Measurements from ENCODE around the gene UBQLN4.

Gene UBQLN4

DNA sequence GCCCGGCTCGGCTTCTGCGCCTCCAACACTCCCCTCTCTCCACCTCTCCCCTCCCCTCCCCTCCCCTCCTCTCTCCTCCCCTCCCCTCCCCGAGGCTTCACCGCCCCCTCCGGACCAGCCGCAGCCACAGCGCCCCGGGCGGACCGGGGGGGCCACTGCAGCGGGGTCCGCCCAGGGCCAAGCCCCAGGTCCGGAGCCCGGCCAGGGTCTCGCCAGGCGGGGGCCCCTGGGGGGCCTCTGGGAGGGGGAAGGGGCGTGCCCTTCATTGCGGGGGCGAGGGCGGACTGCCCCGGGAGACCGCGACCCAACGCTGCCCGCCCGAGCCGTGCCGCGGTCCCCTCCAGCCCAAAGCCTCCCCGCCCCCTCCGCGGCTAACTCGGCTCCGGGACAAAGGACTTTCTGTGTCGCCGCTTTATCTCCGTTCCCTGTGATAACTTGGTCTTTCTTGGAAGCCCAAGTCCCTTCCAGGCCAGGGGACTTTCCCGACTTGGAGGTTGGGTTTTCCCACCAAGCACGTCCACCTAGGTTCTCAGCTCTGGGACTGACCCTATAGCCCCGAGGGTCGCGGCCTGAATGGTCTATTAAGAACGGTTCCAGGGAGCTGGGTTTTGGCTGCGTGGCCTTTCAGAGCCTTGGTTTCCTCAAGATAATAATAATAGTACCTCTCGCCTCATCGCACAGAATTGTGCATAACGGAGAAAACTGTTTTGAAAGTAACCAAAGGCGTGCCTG, at the start of gene UBQLN4:
Gene UBQLN4, minus strand, starts transcription at position 31 of the 732 bp plus-strand sequence. CDS start 97 bp downstream, outside the sequence.
- peak; percentile 87 to 94 for DNase-seq

DNA sequence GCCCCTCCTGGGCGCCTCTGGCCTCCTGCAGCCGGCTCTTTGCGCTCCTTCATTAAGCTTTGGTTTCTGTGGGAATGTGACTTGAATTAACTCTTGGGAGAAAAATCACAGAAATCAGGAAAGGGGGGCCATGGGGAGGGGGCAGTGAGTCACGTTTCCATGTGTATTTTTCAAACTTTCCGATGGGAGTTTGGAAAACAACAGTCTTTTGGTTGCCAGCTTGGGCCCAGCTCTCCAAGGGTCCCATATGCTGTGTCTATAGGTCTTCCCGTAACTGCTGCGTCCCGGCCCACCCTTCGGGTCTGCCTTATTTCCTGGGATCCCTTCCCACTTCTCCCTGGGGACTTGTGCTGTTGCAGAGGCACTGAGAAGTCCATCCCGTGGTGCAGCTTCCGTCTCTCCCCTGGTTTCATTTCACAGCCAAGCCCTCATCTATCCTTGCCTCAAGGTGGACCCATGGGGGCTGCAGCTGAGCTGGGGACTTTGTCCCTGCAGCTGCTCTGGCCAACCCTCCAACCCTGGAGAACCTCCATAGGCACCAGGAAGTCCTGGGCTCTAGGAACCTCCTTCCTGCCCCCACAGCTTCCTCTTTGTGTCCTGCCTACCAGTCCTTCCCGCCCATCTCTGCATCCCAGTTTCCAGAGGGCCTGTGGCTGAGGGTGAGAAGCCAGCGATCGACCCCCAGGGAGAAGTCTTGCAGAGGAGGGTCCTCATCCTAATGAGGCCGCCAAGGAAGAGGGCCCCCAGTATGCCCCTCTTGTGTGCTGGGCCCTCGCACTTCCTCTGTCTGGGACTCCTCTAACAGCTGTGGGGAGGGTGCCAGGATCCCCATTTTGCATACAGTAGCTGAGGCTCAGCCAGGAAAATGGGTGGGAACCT, 49.3 kb upstream of the UBQLN4 start:
- no peak for DNase-seq

DNA sequence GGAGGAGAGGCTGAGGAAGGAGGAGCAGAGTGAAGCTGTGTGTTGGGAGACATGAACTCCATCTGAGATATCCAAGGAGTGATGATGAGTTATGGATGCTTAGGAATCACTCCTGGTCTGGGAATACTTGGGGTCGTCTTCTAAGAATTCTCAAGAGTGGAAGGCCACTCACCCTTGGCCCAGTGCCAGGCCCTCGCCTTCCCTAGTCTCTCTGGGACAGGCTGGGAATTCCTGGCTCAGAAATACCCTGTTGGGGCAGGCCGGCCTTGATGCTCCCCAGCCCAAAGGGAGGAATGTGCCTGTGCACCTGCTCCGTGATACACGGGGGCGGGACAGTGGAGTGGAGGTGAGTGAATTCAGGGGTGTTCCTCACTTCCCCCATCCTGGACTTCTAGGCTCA, 48.3 kb upstream of the UBQLN4 start:
- no peak for DNase-seq

DNA sequence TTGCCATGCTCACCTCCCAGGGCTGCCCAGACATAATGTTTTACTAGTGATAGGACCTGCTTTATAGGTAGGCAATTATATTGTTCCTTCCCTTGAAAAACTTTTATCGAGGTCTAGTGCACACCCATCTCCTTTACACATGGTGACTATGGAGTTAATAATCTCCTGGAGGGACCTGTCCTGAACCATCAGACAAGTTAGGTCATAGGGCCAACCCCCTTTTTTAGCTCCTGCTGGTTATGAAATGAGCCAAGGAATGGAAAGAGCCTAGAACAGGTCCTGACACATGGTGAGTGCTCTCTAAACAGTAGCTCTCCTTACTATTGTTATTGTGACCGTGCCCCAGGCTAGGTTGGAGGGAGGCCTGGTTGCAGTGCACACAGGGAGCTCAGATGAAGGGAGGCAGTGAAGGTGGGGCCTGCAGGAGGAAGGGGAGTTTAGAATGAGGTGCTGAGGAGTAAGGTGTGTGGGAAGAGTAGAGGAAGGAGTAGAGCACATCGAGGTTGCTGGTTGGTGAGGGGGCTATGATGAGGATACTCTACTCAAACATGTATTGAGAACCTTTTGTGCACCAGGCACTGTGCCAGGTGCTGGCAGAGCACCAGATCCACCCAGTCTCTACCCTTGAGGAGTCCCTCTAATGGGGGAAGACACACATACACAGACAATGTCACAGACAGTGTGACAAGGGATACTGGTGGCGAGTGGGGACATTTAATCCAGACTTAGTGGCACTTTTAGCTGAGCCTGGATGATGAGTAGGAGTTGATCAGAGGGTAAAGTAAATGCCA, 46.8 kb upstream of the UBQLN4 start:
- peak in 1 of 2 experiments; percentile 48 for DNase-seq

DNA sequence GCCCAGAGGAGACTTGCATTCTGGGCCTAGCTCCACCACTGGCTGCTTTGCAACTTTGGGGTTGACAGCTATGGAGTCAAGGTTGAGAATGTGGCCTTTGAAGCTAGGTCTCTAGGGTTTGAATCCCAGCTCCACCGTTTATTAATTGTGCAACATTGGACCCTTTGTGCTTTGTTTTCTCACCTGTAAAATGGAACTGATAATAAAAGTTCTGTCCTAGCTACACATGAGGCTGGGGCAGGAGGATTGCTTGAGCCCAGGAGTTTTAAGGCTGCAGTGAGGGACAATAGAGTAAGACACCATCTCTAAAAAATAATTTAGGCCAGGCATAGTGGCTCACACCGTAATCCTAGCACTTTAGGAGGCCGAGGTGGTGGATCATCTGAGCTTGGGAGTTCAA, 45.7 kb upstream of the UBQLN4 start:
- DNase-seq = no peak

DNA sequence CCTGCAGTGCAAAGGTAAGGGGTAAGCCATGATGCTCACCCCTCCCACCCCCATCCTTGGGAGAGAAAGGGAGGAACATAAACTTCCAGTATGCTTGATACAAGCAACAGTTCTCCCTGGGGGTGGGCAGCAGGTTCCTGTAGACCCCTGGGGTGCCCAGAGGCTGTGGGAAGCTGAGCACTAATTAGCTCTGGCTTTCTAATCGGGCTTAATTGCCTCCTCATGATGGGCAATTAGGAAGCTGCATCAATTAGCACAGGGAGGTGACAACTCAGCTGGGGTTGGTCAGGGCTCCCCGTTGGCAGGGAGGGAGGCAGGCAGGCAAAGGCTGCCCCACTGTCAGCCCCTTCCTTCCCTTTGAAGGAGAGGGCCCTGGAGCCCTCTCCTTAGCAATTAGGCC, 45.2 kb upstream of the UBQLN4 start:
- DNase-seq = no peak

DNA sequence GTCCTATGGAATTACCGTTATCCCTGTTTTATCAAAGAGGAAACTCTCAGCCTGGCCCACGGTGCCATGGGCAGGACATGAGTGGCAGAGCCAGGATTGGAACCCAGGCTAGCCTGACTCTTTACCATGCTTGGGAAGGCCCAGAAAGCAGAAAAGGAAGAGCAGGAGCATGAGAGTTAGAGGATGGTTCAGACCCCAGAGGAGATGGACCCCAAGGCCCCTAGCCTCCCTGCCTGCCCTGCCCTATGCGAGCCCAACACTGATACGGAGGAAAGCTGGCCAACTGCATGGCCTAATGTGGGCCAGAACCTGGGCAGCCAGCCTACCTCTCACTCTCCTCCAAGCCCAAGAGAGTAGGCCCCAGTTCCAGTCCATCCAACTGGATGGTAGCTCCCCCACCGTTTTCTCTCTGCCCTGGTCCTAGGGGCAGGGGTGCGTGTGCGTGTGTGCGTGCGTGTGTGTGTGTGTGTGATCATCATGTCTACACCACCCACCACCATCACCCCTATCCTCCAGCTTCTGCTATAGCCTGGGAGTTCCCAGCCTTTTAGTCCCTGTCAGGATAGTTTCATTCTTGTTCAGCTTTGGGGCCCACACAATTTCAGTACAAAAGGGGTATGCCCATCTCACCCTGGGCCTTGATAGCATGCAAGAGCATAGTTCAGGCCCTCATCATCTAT, 44.0 kb upstream of the UBQLN4 start:
- DNase-seq = no peak

DNA sequence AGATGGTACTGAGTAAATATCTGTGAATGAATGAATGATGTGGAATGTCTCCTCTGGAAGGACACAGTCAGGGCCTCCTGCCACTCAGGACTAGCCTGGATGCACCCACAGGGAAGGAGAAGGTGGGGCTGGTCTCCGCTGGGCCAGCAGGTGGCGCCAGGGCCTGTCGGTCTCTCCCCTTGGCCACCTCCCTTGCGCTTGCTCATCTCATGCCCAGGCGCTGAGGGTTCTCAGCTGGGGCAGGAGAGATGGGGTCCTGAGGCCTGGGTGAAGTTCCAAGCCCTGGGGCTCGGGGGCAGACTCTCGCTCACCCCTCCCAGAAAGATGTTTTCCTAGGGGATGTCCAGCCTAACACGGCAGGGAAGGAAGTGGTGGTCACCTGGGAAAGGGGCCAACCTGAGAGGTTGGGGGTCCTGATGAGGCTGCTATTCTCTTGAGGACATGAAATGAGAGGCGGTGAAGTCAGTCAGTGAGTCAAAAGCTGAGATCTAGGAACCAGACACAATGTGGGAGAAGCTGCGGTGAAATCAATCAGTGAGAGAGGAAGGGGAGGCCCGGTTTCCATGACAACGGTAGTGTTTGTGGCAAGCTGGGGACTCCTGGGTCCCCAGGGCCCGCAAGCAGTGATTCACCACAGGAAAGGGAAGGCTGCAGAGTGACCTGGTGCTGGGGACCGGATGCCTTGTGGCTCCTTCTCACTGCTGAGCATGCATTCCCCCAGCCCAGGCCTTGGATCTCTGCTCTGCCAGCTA, 43.2 kb upstream of the UBQLN4 start:
- DNase-seq = peak; percentile 54 to 81

DNA sequence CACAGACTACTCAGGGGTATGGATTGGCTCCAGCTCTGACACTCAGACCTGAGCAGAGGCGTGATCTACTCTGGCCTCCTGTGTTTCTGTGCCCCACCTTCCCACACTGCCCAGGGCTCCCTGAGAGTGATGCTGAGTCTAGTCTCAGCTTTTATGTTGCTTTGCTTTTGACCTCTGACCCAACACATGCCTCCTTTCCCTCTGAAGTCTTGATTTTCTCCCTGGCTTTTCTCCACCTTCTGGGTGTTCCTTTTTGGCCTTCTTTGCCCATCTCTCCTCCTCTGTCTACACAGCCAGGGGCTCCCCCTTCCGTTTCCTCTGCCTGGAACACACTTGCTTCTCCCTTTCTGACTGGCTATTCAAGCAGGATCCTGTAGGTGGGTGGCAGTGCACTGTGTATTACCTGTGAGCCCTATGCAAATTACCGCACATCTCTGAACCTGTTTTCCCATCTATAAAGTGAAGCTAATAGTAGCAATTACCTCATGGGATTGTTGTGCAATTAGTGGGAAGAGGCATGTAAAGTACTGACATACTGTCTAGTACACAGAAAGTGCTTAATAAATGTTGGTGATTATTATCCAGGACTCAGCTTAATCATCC, 42.4 kb upstream of the UBQLN4 start:
- DNase-seq = no peak

DNA sequence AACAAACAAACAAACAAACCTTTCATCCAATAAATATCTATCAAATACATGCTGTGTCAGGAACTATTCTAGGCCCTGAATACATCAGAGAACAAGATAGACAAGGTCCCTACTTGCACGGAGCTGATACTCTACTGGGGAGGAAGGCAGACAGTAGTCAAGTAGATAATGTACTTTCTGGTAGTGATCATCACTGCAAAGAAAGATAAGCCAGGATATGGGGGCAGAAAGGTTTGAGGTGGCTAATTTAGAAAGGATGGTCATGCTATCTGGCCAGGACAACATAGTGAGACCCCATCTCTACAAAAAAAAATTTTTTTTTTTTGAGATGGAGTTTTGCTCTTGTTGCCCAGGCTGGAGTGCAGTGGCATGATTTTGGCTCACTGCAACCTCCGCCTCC, 38.0 kb upstream of the UBQLN4 start:
- no peak for DNase-seq

DNA sequence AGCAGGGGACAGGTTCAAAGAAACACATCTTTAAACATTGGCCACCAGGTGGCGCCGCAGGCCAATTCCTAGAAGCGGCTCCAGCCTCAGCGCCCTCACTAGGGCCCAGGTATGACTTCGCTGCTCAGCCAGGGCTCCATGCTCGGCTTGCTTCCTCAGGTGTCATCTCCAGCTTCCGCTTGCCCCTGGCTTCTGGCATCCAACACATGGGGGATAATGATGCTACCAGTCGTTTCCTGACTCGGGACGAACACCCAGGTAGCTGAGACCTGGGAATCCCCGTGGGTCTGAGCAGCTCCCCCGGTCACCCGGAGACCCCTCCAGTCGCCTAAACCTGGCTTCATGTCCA, 37.2 kb upstream of the UBQLN4 start:
- peak; percentile 66 to 87 for DNase-seq

DNA sequence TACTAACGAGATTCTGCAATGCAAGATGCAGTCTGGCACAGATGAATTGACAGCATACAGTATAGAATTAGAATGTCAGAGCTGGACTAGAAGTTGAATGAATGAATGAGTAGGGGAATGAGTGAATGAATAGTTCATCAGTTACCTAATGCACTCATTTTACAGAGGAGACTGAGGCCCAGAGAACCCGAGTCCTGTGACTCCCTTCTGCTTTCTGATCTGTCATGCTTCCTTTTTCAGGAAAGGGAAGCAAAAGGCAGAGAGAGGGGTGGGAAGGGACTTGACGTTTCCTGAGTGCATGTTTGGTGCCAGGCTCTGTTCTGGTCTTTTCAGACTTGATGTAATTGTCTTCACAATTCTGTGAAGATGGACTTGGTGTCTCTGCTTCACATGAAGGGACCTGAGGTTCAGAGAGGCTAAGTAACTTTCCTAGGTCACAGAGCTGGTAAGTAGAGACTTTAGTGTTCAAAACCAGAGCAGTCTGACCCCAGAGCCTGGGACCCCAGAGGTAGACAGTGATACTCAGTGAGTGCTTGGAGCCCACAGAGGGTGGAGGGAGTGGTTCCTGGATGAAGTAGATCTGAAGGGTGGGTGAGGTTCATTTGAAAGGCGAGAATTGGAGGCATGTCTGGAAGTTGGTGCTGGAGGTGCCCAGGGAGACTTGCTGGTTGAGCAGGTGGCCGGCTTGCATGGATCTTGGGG, 36.7 kb upstream of the UBQLN4 start:
- DNase-seq = no peak

DNA sequence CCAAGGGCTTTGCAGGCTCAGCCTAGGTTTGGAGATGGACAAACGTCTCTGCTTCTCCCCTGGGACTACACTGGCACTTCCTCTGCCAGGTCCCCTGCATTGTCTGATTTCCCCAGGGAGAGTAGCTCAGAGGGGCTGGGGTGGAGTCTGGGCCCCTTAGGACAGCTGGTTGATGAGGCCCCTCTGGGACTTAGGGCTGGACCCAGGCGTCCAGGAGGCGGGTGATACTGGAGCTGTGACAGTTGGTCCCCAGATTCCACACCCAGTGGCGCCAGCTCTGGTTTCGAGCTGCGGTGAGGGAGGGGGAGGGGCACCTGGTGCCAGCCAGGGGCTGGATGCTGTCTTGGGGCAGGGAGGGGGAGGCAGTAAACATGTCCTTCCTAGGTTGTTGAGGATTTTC, 36.1 kb upstream of the UBQLN4 start:
- no peak for DNase-seq

DNA sequence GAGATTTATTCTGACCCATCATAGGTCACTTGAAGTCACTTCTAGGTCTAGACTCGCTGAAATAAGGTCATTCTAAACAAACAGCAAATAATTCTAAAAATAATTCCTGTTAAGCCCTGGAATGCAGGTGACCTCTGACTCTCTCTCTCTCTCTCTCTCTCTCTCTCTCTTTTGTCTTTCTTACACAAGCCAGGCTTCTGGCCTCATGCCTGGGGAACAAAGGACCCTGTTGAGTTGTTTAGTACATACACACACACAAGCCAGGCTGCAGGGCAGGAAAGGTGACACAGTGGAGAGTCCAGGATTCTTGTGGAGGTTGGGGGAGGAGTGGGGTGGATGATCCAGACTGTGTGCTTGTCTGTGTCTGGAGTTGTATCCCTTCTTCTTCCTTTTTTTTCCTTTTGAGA, 32.7 kb upstream of the UBQLN4 start:
- no peak for DNase-seq

DNA sequence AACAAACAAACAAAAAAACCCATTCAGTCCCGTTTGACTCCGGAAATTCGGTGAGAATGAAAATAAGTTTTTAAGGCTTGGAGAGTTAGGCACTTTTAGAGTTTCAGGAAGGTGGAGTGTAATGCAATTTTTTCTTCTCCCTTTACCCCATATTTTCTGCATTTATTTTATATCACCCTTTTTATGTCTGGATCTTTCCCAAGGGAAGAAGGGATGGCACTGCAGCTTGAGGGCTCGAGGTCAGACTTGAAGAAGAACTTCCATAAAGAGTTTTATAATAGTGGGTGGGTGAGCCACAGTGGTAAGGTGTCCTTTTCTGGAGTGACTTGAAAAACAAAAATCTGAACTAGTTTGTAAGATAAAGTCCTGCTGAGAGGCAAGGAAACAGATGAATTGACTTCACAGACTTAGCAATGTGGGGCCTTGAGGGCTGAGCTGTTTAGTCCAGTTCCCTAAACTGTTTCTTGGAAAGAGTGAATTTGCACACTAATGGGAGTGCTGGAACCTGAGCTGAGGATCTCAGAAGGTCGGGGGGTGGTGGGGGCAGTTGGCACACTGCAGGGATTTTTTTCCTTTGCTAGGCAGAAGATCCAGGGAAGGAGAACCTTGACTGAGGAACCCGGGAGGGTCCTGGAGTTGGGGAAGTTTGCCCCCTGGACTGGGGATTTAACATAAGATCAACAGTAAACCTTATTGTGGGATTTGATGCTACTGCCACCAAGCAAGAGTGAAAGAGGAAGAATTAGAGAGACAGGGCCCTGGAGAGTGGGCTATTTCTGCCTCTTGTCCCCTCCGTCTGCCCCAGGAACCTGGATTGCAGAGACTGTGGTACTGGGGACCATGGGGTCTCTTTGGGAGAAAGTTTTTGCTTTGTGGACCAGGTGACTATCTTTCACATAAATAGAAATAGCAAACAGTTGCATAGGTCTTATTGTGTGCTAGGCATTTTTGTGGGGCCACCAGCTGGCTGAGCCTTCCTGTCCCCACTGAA, 30.5 kb upstream of the UBQLN4 start:
- DNase-seq = no peak

DNA sequence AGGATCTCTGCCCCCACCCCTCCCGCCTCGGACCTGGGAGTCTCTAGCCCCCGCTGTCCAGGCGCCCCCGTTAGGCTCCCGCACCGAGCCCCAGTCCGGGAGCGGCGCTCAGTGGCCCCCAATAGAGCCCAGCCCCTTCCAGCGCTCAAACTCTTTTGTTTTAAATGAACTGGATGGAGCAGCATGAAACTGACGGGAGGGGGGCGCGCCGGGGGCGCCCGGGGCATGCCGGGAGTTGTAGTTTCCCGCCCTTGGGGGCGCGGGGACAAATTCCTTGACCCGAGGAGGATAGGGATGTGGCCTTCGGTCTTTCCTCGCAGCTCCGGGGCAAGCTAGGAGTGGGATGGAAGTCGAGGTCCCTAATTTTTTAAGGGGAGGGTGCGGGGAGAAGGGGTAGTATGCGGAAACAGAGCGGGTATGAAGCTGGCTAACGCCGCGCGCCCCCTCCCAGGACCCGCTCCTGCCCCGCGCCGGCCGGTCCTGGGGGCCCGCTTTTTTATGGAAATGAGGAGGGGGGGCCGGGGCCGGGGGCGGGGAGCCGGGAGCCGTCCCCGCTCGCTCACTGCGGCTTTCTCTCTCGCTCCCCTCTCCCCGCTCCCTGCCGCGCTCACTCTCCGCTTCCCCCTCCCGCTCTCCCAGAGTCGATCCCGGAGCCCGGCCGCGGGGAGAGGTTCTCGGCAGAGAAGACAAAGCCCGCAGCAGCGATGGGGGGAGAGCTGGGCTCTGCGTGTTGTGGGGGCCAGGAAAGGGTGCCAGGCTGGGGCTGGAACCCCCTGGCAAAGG, 28.9 kb upstream of the UBQLN4 start, which contains the start of gene MEX3A:
Gene MEX3A, minus strand, starts transcription at position 157 of the 783 bp plus-strand sequence. CDS start 467 bp downstream, outside the sequence.
- peak; percentile 59 to 81 for DNase-seq

DNA sequence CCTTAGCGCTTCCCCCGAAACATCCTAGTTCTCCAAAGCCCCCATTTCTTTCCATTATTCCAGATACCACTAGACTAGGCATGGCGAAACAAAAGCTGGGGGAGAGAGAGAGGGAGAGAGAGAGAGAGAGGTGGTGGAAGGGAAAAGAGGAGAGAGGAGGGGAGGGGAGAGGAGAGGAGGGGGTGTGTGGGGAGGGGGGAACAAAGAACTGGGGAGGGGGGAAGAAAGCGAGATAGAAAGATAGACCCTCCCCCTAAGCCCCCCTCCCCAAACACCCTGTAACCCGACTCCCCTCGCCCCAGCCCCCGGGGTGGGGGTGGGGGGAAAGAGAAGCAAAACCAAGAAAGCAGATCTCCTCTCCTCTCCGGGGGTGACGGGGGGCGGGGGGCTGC, 28.3 kb upstream of the UBQLN4 start:
- no peak for DNase-seq

DNA sequence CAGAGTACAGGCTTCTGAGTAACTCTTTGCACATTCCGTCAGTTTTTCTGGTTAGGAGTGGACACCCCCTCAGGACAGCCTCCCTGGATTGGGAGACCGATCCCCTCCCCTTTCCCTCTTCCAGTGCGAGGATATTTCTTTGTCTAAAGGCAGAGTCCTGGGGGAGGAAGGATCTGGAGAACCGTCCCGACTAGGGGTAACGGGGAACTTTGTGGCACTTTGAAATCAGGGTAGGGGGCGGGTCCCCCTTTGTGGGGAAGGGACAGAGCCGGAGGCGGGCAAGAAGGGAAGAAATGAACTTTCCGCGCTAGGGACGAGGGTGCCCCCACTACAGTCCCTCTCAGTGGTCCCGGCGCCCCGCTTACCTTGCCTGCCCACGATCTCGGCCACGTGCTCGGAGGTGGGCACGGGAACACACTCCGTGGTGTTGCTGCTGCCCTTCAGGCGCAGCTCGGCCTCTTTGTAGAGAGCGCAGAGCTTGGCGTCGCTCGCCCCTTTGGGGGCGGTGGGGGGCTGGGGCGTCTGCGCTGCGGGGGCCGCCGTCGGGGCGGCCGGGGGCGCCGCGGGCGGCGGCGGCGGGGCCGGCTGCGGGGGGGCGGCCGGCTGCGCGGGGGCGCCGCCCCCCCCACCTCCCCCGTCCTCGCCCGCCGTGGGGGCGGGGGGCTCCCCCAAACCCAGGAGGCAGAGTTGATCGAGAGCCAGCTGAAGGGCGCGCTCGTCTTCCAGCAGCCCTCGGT, 27.8 kb upstream of the UBQLN4 start:
- no peak for DNase-seq

Measured in NCI-H446 (cell line).